Duodenal mucosa (tissue), 2 donors: ENCODE results near the gene PTX4.
A peak's percentile ranks its signal among the peaks of the same experiment; 100 is the strongest.
"Not testable (repeated sequence)": the region's sequence is repeated elsewhere in the genome, so short reads cannot be mapped to it uniquely, and the experiment has no call there.

Source experiments
- H3K27ac ChIP-seq: one replicate; pipeline ENCODE4 v1.7.0; 2013; ENCODE audit warnings: low read depth, low read length
- H3K27me3 ChIP-seq, 2 donors: one replicate each; pipeline ENCODE4 v1.7.0; 2013; ENCODE audit warnings: low read length in 2 of 2, control low read depth in 1 of 2; ENCODE audit not compliant: insufficient read depth in 2 of 2, control insufficient read depth in 1 of 2
- H3K36me3 ChIP-seq, 2 donors: one replicate each; pipeline ENCODE4 v1.7.0; 2013; ENCODE audit warnings: low read length in 2 of 2, control low read depth in 1 of 2; ENCODE audit not compliant: insufficient read depth in 2 of 2, control insufficient read depth in 1 of 2
- H3K4me1 ChIP-seq, 2 donors: one replicate each; pipeline ENCODE4 v1.7.0; 2013; ENCODE audit warnings: low read length in 2 of 2, control low read depth in 1 of 2; ENCODE audit not compliant: insufficient read depth in 2 of 2, control insufficient read depth in 1 of 2
- H3K4me3 ChIP-seq, 2 donors: one replicate each; pipeline ENCODE4 v1.7.0; 2013; ENCODE audit warnings: low read length in 2 of 2, low read depth in 1 of 2
- H3K9ac ChIP-seq, 2 donors: one replicate each; pipeline ENCODE4 v1.7.0; 2013; ENCODE audit warnings: low read length in 2 of 2, low read depth in 1 of 2
- H3K9me3 ChIP-seq, 2 donors: one replicate each; pipeline ENCODE4 v1.7.0; 2013; ENCODE audit warnings: low read length in 2 of 2, control low read depth in 1 of 2; ENCODE audit not compliant: control insufficient read depth in 1 of 2

Gene PTX4

GRCh38 chr16:1481906-1482835, 6.6 kb downstream of the PTX4 start:
- H3K9ac ChIP-seq, result no peak overlapping the region
- no peaks in the 10 kb centered on the region for H3K36me3 ChIP-seq
- H3K9me3 ChIP-seq, result no peaks in the 10 kb centered on the region
- H3K4me1 ChIP-seq, result no peaks in the 10 kb centered on the region
- H3K27ac ChIP-seq, result no peak overlapping the region
- no peaks in the 10 kb centered on the region for H3K27me3 ChIP-seq
- H3K4me3 ChIP-seq, result no peak overlapping the region

- H3K9ac ChIP-seq, H3K27me3 ChIP-seq, H3K27ac ChIP-seq, H3K4me3 ChIP-seq, H3K36me3 ChIP-seq, H3K9me3 ChIP-seq: not testable (repeated sequence)
- H3K4me1 ChIP-seq, result peaks cover 10% of the 10 kb centered on the region in 2 donors
These were observed 9.8 kb downstream of the PTX4 start for GRCh38 chr16:1478937-1479336.

GRCh38 chr16:1477033-1477432, 11.7 kb downstream of the PTX4 start:
- H3K9ac ChIP-seq, result no peak overlapping the region
- H3K27me3 ChIP-seq, result no peaks in the 10 kb centered on the region
- no peak overlapping the region for H3K27ac ChIP-seq
- no peaks in the 10 kb centered on the region for H3K36me3 ChIP-seq
- H3K9me3 ChIP-seq, result no peaks in the 10 kb centered on the region
- no peak overlapping the region for H3K4me3 ChIP-seq
- peaks cover 13 to 18% of the 10 kb centered on the region in 2 donors for H3K4me1 ChIP-seq

GRCh38 chr16:1475552-1476114, 13.1 kb downstream of the PTX4 start:
- no peaks in the 10 kb centered on the region for H3K36me3 ChIP-seq
- H3K4me1 ChIP-seq, result peaks cover 13 to 28% of the 10 kb centered on the region in 2 donors

GRCh38 chr16:1474796-1475551, 13.8 kb downstream of the PTX4 start, which contains the start of gene CLCN7:
Gene CLCN7 (minus strand): TSS chr16:1475028. CDS start chr16:1474974, 54 bp downstream.
- peaks cover 13 to 32% of the 10 kb centered on the region in 2 donors for H3K4me1 ChIP-seq
- H3K9me3 ChIP-seq, result no peaks in the 10 kb centered on the region
- no peaks in the 10 kb centered on the region for H3K27me3 ChIP-seq
- H3K4me3 ChIP-seq, result peak within 1 kb of the TSS; percentile 89 to 90
- H3K27ac ChIP-seq, result peak within 1 kb of the TSS; percentile 50
- no peaks in the 10 kb centered on the region for H3K36me3 ChIP-seq
- peak within 1 kb of the TSS; percentile 82 to 86 for H3K9ac ChIP-seq

More at GRCh38 chr16:1475552-1476114, 13.1 kb downstream of the PTX4 start:
- Histone ChIP-seq H3K9me3 (no peaks in the 10 kb centered on the region), H3K27ac (peak overlapping the region; percentile 50), H3K4me3 (peak overlapping the region; percentile 89 to 90), H3K27me3 (no peaks in the 10 kb centered on the region), H3K9ac (peak overlapping the region; percentile 82 to 86)

GRCh38 chr16:1474082-1474795, 14.5 kb downstream of the PTX4 start:
- Histone ChIP-seq H3K9me3 (no peaks in the 10 kb centered on the region), H3K36me3 (no peaks in the 10 kb centered on the region), H3K27me3 (no peaks in the 10 kb centered on the region), H3K27ac (peak overlapping the region; percentile 20), H3K4me1 (peaks cover 13 to 32% of the 10 kb centered on the region in 2 donors), H3K4me3 (peak overlapping the region; percentile 89 to 90), H3K9ac (peak overlapping the region; percentile 74 to 86)

GRCh38 chr16:1472974-1473373, 15.8 kb downstream of the PTX4 start:
- H3K27ac ChIP-seq, result no peak overlapping the region
- peaks cover 13 to 32% of the 10 kb centered on the region in 2 donors for H3K4me1 ChIP-seq
- H3K36me3 ChIP-seq, result no peaks in the 10 kb centered on the region
- H3K9ac ChIP-seq, result no peak overlapping the region
- H3K27me3 ChIP-seq, result no peaks in the 10 kb centered on the region
- no peak overlapping the region for H3K4me3 ChIP-seq
- no peaks in the 10 kb centered on the region for H3K9me3 ChIP-seq

- Histone ChIP-seq H3K36me3 (no peaks in the 10 kb centered on the region), H3K4me3 (no peak overlapping the region), H3K27ac (no peak overlapping the region), H3K9me3 (no peaks in the 10 kb centered on the region), H3K27me3 (no peaks in the 10 kb centered on the region), H3K9ac (no peak overlapping the region), H3K4me1 (peaks cover 13 to 32% of the 10 kb centered on the region in 2 donors)
These were observed 17.1 kb downstream of the PTX4 start for GRCh38 chr16:1471569-1472194.

GRCh38 chr16:1470481-1471251, 18.1 kb downstream of the PTX4 start:
- Histone ChIP-seq H3K9me3 (no peaks in the 10 kb centered on the region), H3K4me3 (peak overlapping the region in 1 of 2 donors; percentile 5), H3K27me3 (no peaks in the 10 kb centered on the region), H3K27ac (peak overlapping the region; percentile 25), H3K4me1 (peaks cover 11 to 30% of the 10 kb centered on the region in 2 donors), H3K9ac (peak overlapping the region in 1 of 2 donors; percentile 6), H3K36me3 (no peaks in the 10 kb centered on the region)
